NCI-H2196 treated with DMSO at 0.1 percent for 48 hours (cell line): Measurements from ENCODE around the gene KLHDC10.
"Not testable (repeated sequence)": the region's sequence is repeated elsewhere in the genome, so short reads cannot be mapped to it uniquely, and the experiment has no call there.

Experiments
- DNase-seq: peaks from one replicate; lab custom pipeline; 2025; ENCODE audit not compliant: unreplicated experiment; lab: John Stamatoyannopoulos, UW

KLHDC10 gene

GRCh38 chr7:130079846-130080394 lies 9.6 kb downstream of the KLHDC10 start:
- no peak for DNase-seq

GRCh38 chr7:130083497-130083896 lies 13.2 kb downstream of the KLHDC10 start:
- not testable (repeated sequence) for DNase-seq

- no peak for DNase-seq
These were observed 13.9 kb downstream of the KLHDC10 start for GRCh38 chr7:130084037-130084875.

- not testable (repeated sequence) for DNase-seq
These were observed 14.9 kb downstream of the KLHDC10 start for GRCh38 chr7:130085235-130085634.

GRCh38 chr7:130086938-130087337 lies 16.6 kb downstream of the KLHDC10 start:
- DNase-seq, result no peak

GRCh38 chr7:130087364-130087763 lies 17.0 kb downstream of the KLHDC10 start:
- DNase-seq, result no peak

- DNase-seq, result no peak
These were observed 20.6 kb downstream of the KLHDC10 start for GRCh38 chr7:130090745-130091532.

- DNase-seq, result no peak
These were observed 21.7 kb downstream of the KLHDC10 start for GRCh38 chr7:130091999-130092398.

- no peak for DNase-seq
These were observed 22.3 kb downstream of the KLHDC10 start for GRCh38 chr7:130092598-130092997.

GRCh38 chr7:130095812-130096211 lies 25.5 kb downstream of the KLHDC10 start:
- no peak for DNase-seq

- no peak for DNase-seq
These were observed 26.0 kb downstream of the KLHDC10 start for GRCh38 chr7:130096243-130096827.

- no peak for DNase-seq
These were observed 29.0 kb downstream of the KLHDC10 start for GRCh38 chr7:130099331-130099730.

- no peak for DNase-seq
These were observed 32.3 kb downstream of the KLHDC10 start for GRCh38 chr7:130102588-130102987.

GRCh38 chr7:130107949-130108674 lies 37.8 kb downstream of the KLHDC10 start:
- DNase-seq, result no peak

GRCh38 chr7:130108809-130109208 lies 38.5 kb downstream of the KLHDC10 start:
- no peak for DNase-seq

- no peak for DNase-seq
These were observed 41.8 kb downstream of the KLHDC10 start for GRCh38 chr7:130112093-130112492.

GRCh38 chr7:130112662-130113425 lies 42.5 kb downstream of the KLHDC10 start:
- no peak for DNase-seq

- DNase-seq, result not testable (repeated sequence)
These were observed 43.1 kb downstream of the KLHDC10 start for GRCh38 chr7:130113426-130113805.

GRCh38 chr7:130113887-130114286 lies 43.6 kb downstream of the KLHDC10 start:
- no peak for DNase-seq

- DNase-seq, result no peak
These were observed 44.0 kb downstream of the KLHDC10 start for GRCh38 chr7:130114374-130114773.
